ENCODE data around the gene STARD10.

DNA sequence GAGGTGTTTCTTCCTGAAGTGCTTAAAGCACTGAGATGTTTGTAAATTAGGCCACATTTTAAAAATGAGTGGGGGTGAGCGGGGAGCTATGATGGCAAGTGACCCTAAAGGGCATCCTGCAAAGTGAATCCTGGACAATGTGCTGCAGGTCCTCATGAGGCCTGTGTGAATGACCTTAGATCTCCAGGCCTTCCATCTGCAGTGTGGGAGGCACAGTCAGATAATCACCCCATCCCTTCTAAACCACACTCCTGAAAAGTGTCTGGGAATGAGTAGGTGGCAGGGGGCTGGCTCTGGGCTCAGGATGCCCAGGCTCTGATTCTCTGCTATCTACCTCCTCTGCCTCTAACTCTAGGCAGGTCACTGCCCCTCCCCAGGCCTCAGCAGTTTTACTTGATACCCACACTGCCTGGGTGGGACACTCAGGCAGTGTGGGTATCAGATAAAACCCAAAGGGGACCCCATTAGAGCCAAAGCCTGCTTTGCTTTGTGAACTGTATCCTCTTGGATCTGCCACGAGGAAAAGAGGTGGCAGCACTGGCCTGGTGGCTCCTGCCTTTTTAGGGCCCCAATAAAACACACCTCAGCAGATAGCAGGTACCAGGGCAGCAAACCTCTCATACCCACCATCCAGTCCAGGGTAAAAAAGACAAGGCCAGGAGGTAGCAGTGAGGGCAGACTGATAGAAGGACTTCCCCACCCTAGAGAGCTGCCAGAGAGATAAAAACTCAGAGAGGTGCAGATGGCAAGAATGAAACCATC is 10.5 kb downstream of the STARD10 start:
- TF ChIP-seq, protein P1, sequence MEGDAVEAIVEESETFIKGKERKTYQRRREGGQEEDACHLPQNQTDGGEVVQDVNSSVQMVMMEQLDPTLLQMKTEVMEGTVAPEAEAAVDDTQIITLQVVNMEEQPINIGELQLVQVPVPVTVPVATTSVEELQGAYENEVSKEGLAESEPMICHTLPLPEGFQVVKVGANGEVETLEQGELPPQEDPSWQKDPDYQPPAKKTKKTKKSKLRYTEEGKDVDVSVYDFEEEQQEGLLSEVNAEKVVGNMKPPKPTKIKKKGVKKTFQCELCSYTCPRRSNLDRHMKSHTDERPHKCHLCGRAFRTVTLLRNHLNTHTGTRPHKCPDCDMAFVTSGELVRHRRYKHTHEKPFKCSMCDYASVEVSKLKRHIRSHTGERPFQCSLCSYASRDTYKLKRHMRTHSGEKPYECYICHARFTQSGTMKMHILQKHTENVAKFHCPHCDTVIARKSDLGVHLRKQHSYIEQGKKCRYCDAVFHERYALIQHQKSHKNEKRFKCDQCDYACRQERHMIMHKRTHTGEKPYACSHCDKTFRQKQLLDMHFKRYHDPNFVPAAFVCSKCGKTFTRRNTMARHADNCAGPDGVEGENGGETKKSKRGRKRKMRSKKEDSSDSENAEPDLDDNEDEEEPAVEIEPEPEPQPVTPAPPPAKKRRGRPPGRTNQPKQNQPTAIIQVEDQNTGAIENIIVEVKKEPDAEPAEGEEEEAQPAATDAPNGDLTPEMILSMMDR (IDR thresholded peaks at IDR 0.05; ENCODE audit: extremely low read depth in 1 of 2, insufficient read depth in 1 of 2, low read depth in 1 of 2, low read length in 2 of 2): no peak
- TF ChIP-seq POLR2A (IDR thresholded peaks at IDR 0.05; ENCODE audit: low read depth, low read length) (no peak), GATA2 (IDR thresholded peaks at IDR 0.05; ENCODE audit: insufficient read depth, insufficient read length, low read depth, low read length) (no peak), POLR2AphosphoS5 (IDR thresholded peaks at IDR 0.05; ENCODE audit: insufficient read depth, low read depth, low read length) (no peak), MAX (IDR thresholded peaks at IDR 0.05; ENCODE audit: insufficient read depth, insufficient read length) (no peak), JUN (IDR thresholded peaks at IDR 0.05; ENCODE audit: borderline replicate concordance, insufficient read depth, insufficient read length, low read depth) (no peak), MYC (IDR thresholded peaks at IDR 0.05; ENCODE audit: low read depth, low read length) (no peak), EZH2 (IDR thresholded peaks at IDR 0.05; ENCODE audit: borderline replicate concordance, low read depth, low read length, severe bottlenecking) (no peak), FOS (IDR thresholded peaks at IDR 0.05; ENCODE audit: borderline replicate concordance, insufficient read depth, low read length) (no peak)
